ENCODE results near the gene HSF5. TPM values are rescaled to one million over a fixed set of nuclear protein-coding genes. Genes with fewer than 3 reads are reported as not detected.

HSF5 gene, protein sequence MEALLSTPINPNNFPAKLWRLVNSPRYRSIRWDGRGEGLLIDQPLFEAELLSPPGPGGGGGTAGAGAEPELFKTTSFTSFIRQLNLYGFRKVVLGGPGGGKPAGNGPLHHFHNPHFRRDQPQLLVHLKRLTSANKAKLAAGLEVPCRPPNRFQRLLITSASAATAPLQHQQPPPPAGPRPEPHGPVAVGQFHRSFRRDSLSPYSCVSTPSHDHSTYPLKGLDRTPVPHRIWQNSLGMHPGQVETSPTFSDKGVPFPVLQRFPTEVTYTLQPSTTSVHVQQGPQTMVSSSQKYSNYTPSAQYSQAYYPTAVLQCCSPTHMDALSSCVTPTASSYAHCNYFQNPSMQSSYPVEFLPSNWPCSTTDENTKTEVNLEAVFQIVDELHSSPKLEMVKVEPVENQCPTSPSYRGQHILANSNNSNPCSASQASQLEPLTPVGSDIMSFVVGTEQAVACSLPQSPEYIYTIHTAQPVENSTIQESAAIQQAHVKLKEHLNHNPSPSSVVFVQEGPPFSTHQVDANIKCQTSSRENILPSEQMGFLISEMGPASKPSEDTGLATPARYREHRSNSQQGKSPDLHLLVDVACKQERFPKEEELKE
- total RNA-seq (2022; extraction: Qiagen RNA extraction), result not detected in 5 replicates

DNA sequence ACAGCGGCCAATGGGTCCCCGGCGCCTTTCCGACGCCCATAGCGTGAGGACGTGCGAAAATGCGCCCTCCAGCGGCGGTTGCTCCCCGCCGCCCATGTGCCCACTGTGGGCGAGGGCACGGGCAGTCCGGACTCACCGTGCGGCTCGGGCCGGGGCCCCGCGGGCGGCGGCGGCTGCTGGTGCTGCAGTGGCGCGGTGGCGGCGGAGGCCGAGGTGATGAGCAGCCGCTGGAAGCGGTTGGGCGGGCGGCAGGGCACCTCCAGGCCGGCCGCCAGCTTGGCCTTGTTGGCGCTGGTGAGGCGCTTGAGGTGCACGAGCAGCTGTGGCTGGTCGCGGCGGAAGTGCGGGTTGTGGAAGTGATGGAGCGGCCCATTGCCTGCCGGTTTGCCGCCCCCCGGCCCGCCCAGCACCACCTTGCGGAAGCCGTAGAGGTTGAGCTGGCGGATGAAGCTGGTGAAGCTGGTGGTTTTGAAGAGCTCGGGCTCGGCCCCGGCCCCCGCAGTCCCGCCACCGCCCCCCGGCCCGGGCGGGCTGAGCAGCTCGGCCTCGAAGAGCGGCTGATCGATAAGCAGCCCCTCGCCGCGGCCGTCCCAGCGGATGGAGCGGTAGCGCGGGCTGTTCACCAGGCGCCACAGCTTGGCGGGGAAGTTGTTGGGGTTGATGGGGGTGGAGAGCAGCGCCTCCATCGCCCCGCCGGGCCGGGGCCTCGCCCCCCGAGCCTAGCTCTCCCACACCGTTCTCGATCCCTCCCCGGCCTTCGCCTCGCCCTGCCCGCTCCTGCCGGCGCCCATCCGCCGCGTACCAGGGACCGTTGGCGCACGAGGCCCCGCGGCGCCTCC, at the start of gene HSF5:
TSS of gene HSF5 (minus strand) at position 820 of the 839 bp plus-strand sequence. CDS start at position 686, 134 bp downstream.

DNA sequence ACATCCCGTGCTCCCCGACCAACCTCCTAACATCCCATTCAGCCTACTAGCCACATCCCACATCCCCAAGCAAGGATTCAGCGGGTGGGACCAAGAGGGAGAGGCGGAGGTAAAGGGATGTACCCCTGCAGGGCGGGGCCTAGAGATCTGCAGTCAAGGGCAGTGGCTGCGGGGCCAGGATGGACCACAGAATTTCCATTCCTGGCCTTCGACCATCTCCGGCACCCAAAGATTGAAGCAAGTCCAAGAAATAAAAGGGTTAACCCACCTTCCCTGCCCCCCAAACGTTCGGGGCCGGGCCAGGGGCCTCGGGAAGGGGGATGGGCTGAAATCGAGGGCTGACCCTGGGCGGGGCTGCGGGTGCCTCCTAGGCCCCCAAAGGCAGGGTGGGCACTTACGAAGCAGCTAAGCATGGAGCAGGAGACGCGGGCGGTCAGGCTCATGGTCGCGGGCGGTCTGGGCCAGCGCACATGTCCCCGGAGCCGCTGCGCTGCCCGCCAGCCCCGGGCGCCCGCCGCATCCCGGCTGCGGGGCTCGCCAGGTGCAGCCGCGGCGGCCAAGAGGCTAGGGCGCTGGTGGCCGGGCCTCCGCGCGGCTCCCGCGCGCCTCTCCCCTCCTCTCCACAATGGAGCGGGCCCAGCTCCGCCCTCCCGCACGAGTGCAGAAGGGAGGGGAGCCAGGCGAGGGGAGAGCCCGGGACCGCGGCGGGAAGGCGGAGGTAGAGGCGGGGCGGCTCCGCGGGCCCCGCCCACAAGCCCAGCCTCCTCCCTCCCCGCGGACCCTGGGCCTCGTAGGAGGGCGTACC, 26.0 kb upstream of the HSF5 start, which contains the start of gene MTMR4:
TSS of gene MTMR4 (minus strand) at position 674 of the 805 bp plus-strand sequence. CDS start at position 443, 231 bp downstream.

DNA sequence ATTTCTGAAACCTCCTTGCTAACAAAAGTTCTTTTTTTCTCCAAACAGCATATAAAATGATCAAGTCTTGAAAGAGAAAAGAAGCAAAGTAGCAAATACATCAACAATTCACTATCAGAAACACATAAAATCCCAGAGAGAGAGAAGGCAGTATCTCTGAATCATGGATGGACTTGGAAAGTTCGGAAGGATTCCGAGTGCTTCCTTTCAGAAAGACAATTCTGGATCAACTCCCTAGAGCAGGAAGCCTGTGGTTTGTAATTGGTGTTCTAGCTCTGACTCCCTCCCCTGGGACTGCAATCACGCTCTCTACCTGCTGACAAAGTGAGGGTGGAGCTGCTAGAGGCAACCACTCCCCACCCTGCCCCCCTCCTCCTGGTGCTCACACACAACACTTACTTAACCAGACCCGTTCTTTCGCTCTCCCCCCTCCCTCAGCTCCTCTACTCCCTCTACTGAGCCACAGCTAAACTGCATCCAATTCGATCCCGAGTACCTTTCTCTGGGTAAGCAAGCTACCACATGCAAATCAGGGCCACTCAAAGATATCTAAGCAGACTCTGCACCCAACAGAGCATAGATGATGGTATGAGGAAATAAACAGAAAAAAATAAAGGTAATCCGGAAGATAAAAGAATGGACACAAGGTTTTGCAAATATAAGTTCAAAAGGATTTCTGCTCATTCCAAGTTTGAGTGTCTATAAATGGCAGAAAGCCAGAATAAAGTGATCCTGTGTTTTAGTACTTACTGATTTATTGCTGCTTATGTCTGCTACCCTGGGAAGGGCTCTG, 70.7 kb downstream of the HSF5 start, which contains the start of gene RNF43:
TSS of gene RNF43 (minus strand) at position 235 of the 793 bp plus-strand sequence. CDS start 1,957 bp downstream, outside the sequence.

Other genes with a start within 250 kb of the HSF5 start
- 0.07 TPM in 1 of 5 replicates, not detected in the others for gene LPO, start 249.8 kb downstream of the HSF5 start, total RNA-seq (2022; extraction: Qiagen RNA extraction)
- not detected in 5 replicates for gene MPO, start 207.5 kb downstream of the HSF5 start, total RNA-seq (2022; extraction: Qiagen RNA extraction)
- gene TSPOAP1, start 159.6 kb downstream of the HSF5 start, total RNA-seq (2022; extraction: Qiagen RNA extraction), result not detected in 5 replicates
- 96.4 to 171 TPM (median 148 TPM) in 5 replicates for gene SUPT4H1, start 136.2 kb downstream of the HSF5 start, total RNA-seq (2022; extraction: Qiagen RNA extraction)
- 0.18 to 0.45 TPM (median 0.24 TPM) in 5 replicates for gene RNF43, start 70.9 kb downstream of the HSF5 start, total RNA-seq (2022; extraction: Qiagen RNA extraction)
- 7.3 to 12.3 TPM (median 9.4 TPM) in 5 replicates for gene MTMR4, start 26.2 kb upstream of the HSF5 start, total RNA-seq (2022; extraction: Qiagen RNA extraction)
- 0.16 to 0.50 TPM (median 0.16 TPM) in 5 replicates for gene TEX14, start 203.6 kb upstream of the HSF5 start, total RNA-seq (2022; extraction: Qiagen RNA extraction)
- gene RAD51C, start 204.2 kb upstream of the HSF5 start, total RNA-seq (2022; extraction: Qiagen RNA extraction), result 49.3 to 61.9 TPM (median 55.1 TPM) in 5 replicates